Esophagus muscularis mucosa (tissue), 4 donors: ENCODE data around the gene RIC3. TPM values are rescaled to one million over a fixed set of nuclear protein-coding genes. Genes with fewer than 3 reads are reported as not detected.

ENCODE experiments used
- DNase-seq: peaks from one replicate; pipeline ENCODE4 v3.0.0-alpha.2; 2017; ENCODE audit errors: extremely low spot score
- H3K27ac ChIP-seq, 4 donors: fragments of 200-600 bp; sonication (generic); replicated peaks in 1 of 4; 1 replicate in 3 of 4; 2 replicates in 1 of 4; pipeline ENCODE4 v1.5.1; 2016 to 2019; ENCODE audit warnings: mild to moderate bottlenecking in 1 of 4
- H3K27me3 ChIP-seq, 4 donors: fragments of 200-600 bp; sonication (generic); one replicate each; pipeline versions ENCODE4 v1.5.1 to v1.6.0; 2016 to 2019
- H3K36me3 ChIP-seq, 4 donors: fragments of 200-600 bp; sonication (generic); one replicate each; pipeline ENCODE4 v1.5.1; 2016 to 2019
- H3K4me1 ChIP-seq, 4 donors: fragments of 200-600 bp; sonication (generic); one replicate each; pipeline ENCODE4 v1.5.1; 2016 to 2019
- H3K4me3 ChIP-seq, 4 donors: fragments of 200-600 bp; sonication (generic); 1 replicate in 2 of 4; 2 replicates in 2 of 4; pipeline ENCODE4 v1.5.1; 2016 to 2019; ENCODE audit warnings: mild to moderate bottlenecking in 4 of 4, moderate library complexity in 1 of 4
- H3K9me3 ChIP-seq, 4 donors: fragments of 200-600 bp; sonication (generic); 1 replicate in 3 of 4; 2 replicates in 1 of 4; pipeline ENCODE4 v1.5.1; 2016 to 2019
- CTCF ChIP-seq, 3 experiments: fragments of 200-600 bp in 2 of 3; fragments of 450-650 bp in 1 of 3; sonication (generic) in 2 of 3; IDR thresholded peaks; one replicate each; pipeline ENCODE4 v1.5.1; 2017 to 2019; ENCODE audit warnings: antibody characterized with exemption in 3 of 3, mild to moderate bottlenecking in 2 of 3, moderate library complexity in 1 of 3
- EP300 ChIP-seq: sonication (generic); formaldehyde crosslinking; IDR thresholded peaks from one replicate; pipeline ENCODE4 v1.6.1; 2017; ENCODE audit warnings: antibody characterized with exemption
- POLR2A ChIP-seq: fragments of 450-650 bp; IDR thresholded peaks from one replicate; pipeline ENCODE4 v1.6.1; 2017; ENCODE audit warnings: antibody characterized with exemption, moderate library complexity, mild to moderate bottlenecking, low read depth
- POLR2AphosphoS5 ChIP-seq, 2 donors: sonication (generic); formaldehyde crosslinking; IDR thresholded peaks; one replicate each; pipeline ENCODE4 v1.6.1; 2017; ENCODE audit warnings: antibody characterized with exemption in 2 of 2
- WGBS: methylation state at CpG from one replicate; pipeline ENCODE4 v1.1.5; 2018; 5-methylcytosine and 5-hydroxymethylcytosine counted together
- intact Hi-C: fragments of 100-400 bp; cut with DNase I; formaldehyde crosslinking; loops from one replicate; pipeline ENCODE4 v1.15.1; 2023
- total RNA-seq, 4 donors: library from RNA; depleted of rRNA; stranded (reverse); fragments of >200 nt; gene quantifications; one replicate each; pipeline versions ENCODE4 v1.1.0 to v1.2.1, GENCODE V29; 2016

Gene RIC3
- total RNA-seq, 4 donors from 2014 or later = 12.8 to 19.9 (median 17.1) TPM

- no CpG with 5 or more reads among the region's 5 CpGs for WGBS
- no peak for DNase-seq
- intact Hi-C loops = loop anchor here (5.0 to 10.0 kb wide), 2 partner anchors 59 to 87 kb away; no protein-coding TSS in a partner anchor
- TF ChIP-seq POLR2A (no peak), CTCF (IDR thresholded peaks at IDR 0.05) (no peak)
- H3K36me3 ChIP-seq = peaks cover 0 to 21% (median 14%) of the 10 kb centered on the region in 4 donors
- H3K4me1 ChIP-seq = peaks cover 16 to 26% (median 22%) of the 10 kb centered on the region in 4 donors
- no peak overlapping the region for H3K27ac ChIP-seq
- H3K4me3 ChIP-seq = no peak overlapping the region
- no peaks in the 10 kb centered on the region for H3K9me3 ChIP-seq
- H3K27me3 ChIP-seq = no peaks in the 10 kb centered on the region
Measured at GRCh38 chr11:8091721-8092120, 77.1 kb downstream of the RIC3 start.

GRCh38 chr11:8090756-8091155, 78.1 kb downstream of the RIC3 start:
- peaks cover 26 to 36% (median 32%) of the 10 kb centered on the region in 4 donors for H3K4me1 ChIP-seq
- TF ChIP-seq POLR2A (no peak), POLR2AphosphoS5 (IDR thresholded peaks at IDR 0.05) (no peak), EP300 (no peak), CTCF (IDR thresholded peaks at IDR 0.05) (peak; percentile 37 to 53 (median 44))
- intact Hi-C loops = loop anchor here (5.0 to 10.0 kb wide), 2 partner anchors 58 to 86 kb away; no protein-coding TSS in a partner anchor
- H3K27me3 ChIP-seq = no peaks in the 10 kb centered on the region
- peaks cover 0 to 17% (median 10%) of the 10 kb centered on the region in 4 donors for H3K36me3 ChIP-seq
- WGBS = 52% methylated on average over 5 of the region's 5 CpGs
- H3K9me3 ChIP-seq = no peaks in the 10 kb centered on the region
- H3K27ac ChIP-seq = no peak overlapping the region
- no peak overlapping the region for H3K4me3 ChIP-seq
- DNase-seq = no peak

- no peak for DNase-seq
- TF ChIP-seq CTCF (IDR thresholded peaks at IDR 0.05) (no peak), POLR2A (no peak), POLR2AphosphoS5 (IDR thresholded peaks at IDR 0.05) (no peak), EP300 (no peak)
- no peaks in the 10 kb centered on the region for H3K27me3 ChIP-seq
- peaks cover 0 to 11% (median 10%) of the 10 kb centered on the region in 4 donors for H3K36me3 ChIP-seq
- WGBS = 93% methylated on average over 4 of the region's 17 CpGs
- H3K4me1 ChIP-seq = peaks cover 32 to 43% (median 39%) of the 10 kb centered on the region in 4 donors
- no peak overlapping the region for H3K4me3 ChIP-seq
- H3K27ac ChIP-seq = no peak overlapping the region
- H3K9me3 ChIP-seq = no peaks in the 10 kb centered on the region
- intact Hi-C loops = loop anchor here (5.0 to 10.0 kb wide), 2 partner anchors 58 to 85 kb away; no protein-coding TSS in a partner anchor
Measured at GRCh38 chr11:8089791-8090510, 78.9 kb downstream of the RIC3 start.

GRCh38 chr11:8087756-8088155, 81.1 kb downstream of the RIC3 start:
- Histone ChIP-seq H3K9me3 (no peaks in the 10 kb centered on the region), H3K27me3 (no peaks in the 10 kb centered on the region), H3K4me1 (peaks cover 41 to 54% (median 51%) of the 10 kb centered on the region in 4 donors), H3K36me3 (no peaks in the 10 kb centered on the region), H3K27ac (no peak overlapping the region), H3K4me3 (no peak overlapping the region)
- no peak for DNase-seq
- TF ChIP-seq POLR2AphosphoS5 (IDR thresholded peaks at IDR 0.05) = no peak
- TF ChIP-seq CTCF (IDR thresholded peaks at IDR 0.05) = no peak
- no peak for TF ChIP-seq POLR2A
- no peak for TF ChIP-seq EP300
- intact Hi-C loops = no loop called here
- WGBS = 83% methylated on average over 2 of the region's 3 CpGs
